Measurements from ENCODE around the gene NAT14. TPM values are rescaled to one million over a fixed set of nuclear protein-coding genes. Genes with fewer than 3 reads are reported as not detected.
A peak's percentile ranks its signal among the peaks of the same experiment; 100 is the strongest.

Gene NAT14
- total and polyA plus RNA-seq, 2 of the 8 experiments (the other 6 are each of a cell fraction or from before 2014, with no cell fraction given) = 47.1 to 71.2 TPM

DNA sequence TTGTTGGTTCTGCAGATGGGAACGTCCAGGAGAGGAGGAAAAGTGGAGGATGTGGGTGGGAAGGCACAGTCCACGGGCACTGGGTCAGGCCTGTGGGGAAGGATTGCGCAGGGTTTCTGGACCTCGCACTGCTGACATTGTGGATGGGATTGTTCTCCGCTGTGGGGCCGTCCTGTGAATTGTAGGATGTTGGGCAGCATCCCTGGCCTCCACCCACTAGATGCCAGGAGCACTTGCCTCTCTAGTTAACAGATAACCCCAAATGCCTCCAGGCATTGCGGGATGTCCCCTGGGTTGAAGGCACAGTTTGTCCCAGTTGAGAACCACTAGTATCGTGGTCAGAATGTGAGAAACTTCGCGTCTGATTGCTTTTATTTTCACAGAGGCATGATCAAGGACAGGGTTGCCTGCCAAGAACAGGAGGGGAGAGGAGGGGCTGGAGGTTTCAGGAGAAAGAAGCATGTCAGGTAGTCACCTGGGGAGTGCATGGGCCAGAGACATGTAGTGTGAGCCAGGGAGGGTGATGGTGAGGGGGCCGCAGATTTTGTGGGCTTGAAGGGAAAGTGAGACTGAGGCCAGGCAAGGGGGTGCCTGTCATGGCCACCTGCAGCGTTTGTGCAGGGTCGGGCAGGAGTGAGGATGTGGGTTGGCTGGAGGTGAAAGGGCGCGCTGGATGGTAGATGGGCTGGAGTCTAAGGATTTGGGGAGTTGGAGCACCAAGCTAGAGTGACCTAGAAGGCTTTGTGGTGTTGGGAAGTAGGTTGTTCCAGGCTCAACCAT is 5.3 kb upstream of the NAT14 start:
- peaks cover 0 to 18% of the 10 kb centered on the region in 2 experiments; a peak in 2 of 4 replicates for H3K79me2 ChIP-seq (ENCODE audit: control insufficient read depth in 1 of 2, insufficient read depth in 2 of 2, low read length in 2 of 2)
- H3K56ac ChIP-seq (replicated peaks; ENCODE audit: insufficient read length, low read depth, low read length) = no peak overlapping the region
- 86% methylated on average over 15 of the region's 15 CpGs; no CpG with 5 or more reads in 1 of the 2 experiments for WGBS, 2 experiments (ENCODE audit: extremely low coverage in 1 of 2, insufficient coverage in 1 of 2, insufficient read length in 1 of 2, insufficient replicate concordance in 2 of 2, low coverage in 1 of 2, low lambda C conversion rate in 2 of 2, missing lambda C conversion rate in 1 of 2)
- H3K4me2 ChIP-seq (ENCODE audit: insufficient read depth in 1 of 2, low read depth in 2 of 2, low read length in 2 of 2) = no peak overlapping the region
- no peak overlapping the region for H2BK15ac ChIP-seq (ENCODE audit: low read length)
- H3K23ac ChIP-seq (ENCODE audit: insufficient read length) = no peak overlapping the region
- H2AFZ ChIP-seq (ENCODE audit: low read length) = no peak overlapping the region
- no peak overlapping the region for H3K4ac ChIP-seq (replicated peaks; ENCODE audit: insufficient read length, low read depth, low read length)
- H4K20me1 ChIP-seq (replicated peaks in 1 of 2; ENCODE audit: control insufficient read depth in 1 of 2, insufficient read depth in 2 of 2, low read length in 2 of 2) = peaks cover 0 to 3% of the 10 kb centered on the region in 2 experiments
- no peak overlapping the region for H2AK5ac ChIP-seq (ENCODE audit: low read depth, low read length)
- 0 out of 2 replicates have a peak overlapping the region, but pooled peaks have one; percentile 10 for H2BK20ac ChIP-seq (ENCODE audit: low read length)
- peak overlapping the region; percentile 69; the same call in 1 of the 2 replicates for H4K8ac ChIP-seq (ENCODE audit: extremely low read depth, insufficient read depth, low read length)
- H3K4me3 ChIP-seq (ENCODE audit: extremely low read depth in 1 of 4, insufficient read depth in 2 of 4, low read depth in 3 of 4, low read length in 4 of 4) = no peak overlapping the region
- DNase-seq (ENCODE audit: low read depth in 1 of 2, low spot score in 2 of 2) (no peak), FAIRE-seq (no peak)
- no peak overlapping the region for H3K14ac ChIP-seq (ENCODE audit: insufficient read length)
- ChIA-PET POLR2A (ENCODE audit: partially characterized antibody) (interaction anchor here (0.7 to 7.6 kb wide), 8 partner anchors 10 to 70 kb away, joined by 3 to 57 read pairs (median 3); partner anchors contain the start of gene SSC5D), CTCF (ENCODE audit: partially characterized antibody) (interaction anchor here (0.7 to 5.5 kb wide), 5 partner anchors 12 to 1040 kb away, joined by 3 to 31 read pairs (median 3); no protein-coding TSS in a partner anchor)
- H2BK12ac ChIP-seq (ENCODE audit: low read depth, low read length) = 0 out of 2 replicates have a peak overlapping the region, but pooled peaks have one; percentile 9
- no peaks in the 10 kb centered on the region for H3K9me3 ChIP-seq (ENCODE audit: insufficient read depth in 2 of 2, low read depth in 1 of 2, low read length in 1 of 2)
- H3K27me3 ChIP-seq (replicated peaks in 1 of 4; ENCODE audit: control insufficient read depth in 3 of 4, extremely low read depth in 1 of 4, insufficient read depth in 3 of 4, low read length in 3 of 4) = no peaks in the 10 kb centered on the region; a peak in 2 of 7 replicates
- peaks cover 0 to 17% (median 10%) of the 10 kb centered on the region in 4 experiments; a peak in 6 of 7 replicates for H3K4me1 ChIP-seq (replicated peaks in 1 of 4; ENCODE audit: control insufficient read depth in 3 of 4, insufficient read depth in 4 of 4, low read length in 3 of 4)
- H4K5ac ChIP-seq (ENCODE audit: insufficient read length, low read depth, low read length) = no peak overlapping the region
- no peak overlapping the region for H3K27ac ChIP-seq (ENCODE audit: low read depth, low read length)
- H3K23me2 ChIP-seq (ENCODE audit: low read depth, low read length) = peaks cover 7% of the 10 kb centered on the region
- no peak overlapping the region for H2BK120ac ChIP-seq (replicated peaks; ENCODE audit: low read depth, low read length)
- H3K79me1 ChIP-seq (ENCODE audit: low read depth, low read length) = peaks cover 9% of the 10 kb centered on the region; the same call in 1 of the 2 replicates
- H4K91ac ChIP-seq (replicated peaks; ENCODE audit: insufficient read length, low read length) = no peak overlapping the region
- H2BK5ac ChIP-seq (ENCODE audit: low read depth, low read length) = no peak overlapping the region
- H3K18ac ChIP-seq (ENCODE audit: extremely low read depth, low read length) = no peak overlapping the region
- peaks cover 0 to 10% (median 0%) of the 10 kb centered on the region in 4 experiments; a peak in 2 of 8 replicates for H3K36me3 ChIP-seq (ENCODE audit: control insufficient read depth in 2 of 4, insufficient read depth in 4 of 4, low read length in 3 of 4)
- no peak overlapping the region for H3K9ac ChIP-seq (replicated peaks in 1 of 4; ENCODE audit: extremely low read depth in 1 of 4, low read depth in 3 of 4, low read length in 3 of 4)
- TF ChIP-seq SIRT6 (IDR thresholded peaks at IDR 0.05; ENCODE audit: low read length) = no peak
- no peak for TF ChIP-seq CEBPB (IDR thresholded peaks at IDR 0.05; ENCODE audit: low read depth, low read length)
- no peak for TF ChIP-seq SRF (IDR thresholded peaks at IDR 0.05; ENCODE audit: low read depth, low read length)
- TF ChIP-seq, protein P1, sequence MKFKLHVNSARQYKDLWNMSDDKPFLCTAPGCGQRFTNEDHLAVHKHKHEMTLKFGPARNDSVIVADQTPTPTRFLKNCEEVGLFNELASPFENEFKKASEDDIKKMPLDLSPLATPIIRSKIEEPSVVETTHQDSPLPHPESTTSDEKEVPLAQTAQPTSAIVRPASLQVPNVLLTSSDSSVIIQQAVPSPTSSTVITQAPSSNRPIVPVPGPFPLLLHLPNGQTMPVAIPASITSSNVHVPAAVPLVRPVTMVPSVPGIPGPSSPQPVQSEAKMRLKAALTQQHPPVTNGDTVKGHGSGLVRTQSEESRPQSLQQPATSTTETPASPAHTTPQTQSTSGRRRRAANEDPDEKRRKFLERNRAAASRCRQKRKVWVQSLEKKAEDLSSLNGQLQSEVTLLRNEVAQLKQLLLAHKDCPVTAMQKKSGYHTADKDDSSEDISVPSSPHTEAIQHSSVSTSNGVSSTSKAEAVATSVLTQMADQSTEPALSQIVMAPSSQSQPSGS (IDR thresholded peaks at IDR 0.05; ENCODE audit: low read length) = no peak
- no peak for TF ChIP-seq RFX5 (IDR thresholded peaks at IDR 0.05; ENCODE audit: borderline replicate concordance, low read depth, low read length)
- no peak for TF ChIP-seq POLR2AphosphoS5 (IDR thresholded peaks at IDR 0.05; ENCODE audit: low read depth, low read length)
- TF ChIP-seq GABPA (IDR thresholded peaks at IDR 0.05; ENCODE audit: borderline replicate concordance, insufficient read depth, low read length) = no peak
- TF ChIP-seq TBP (IDR thresholded peaks at IDR 0.05; ENCODE audit: low read depth, low read length) = no peak
- no peak for TF ChIP-seq TEAD4 (IDR thresholded peaks at IDR 0.05; ENCODE audit: low read depth, low read length)
- TF ChIP-seq SP2 (IDR thresholded peaks at IDR 0.05; ENCODE audit: low read length) = no peak
- no peak for TF ChIP-seq KDM5A (IDR thresholded peaks at IDR 0.05; ENCODE audit: low read length)
